NCI-H2081 treated with DMSO at 0.1 percent for 48 hours (cell line): ENCODE results near the gene UGGT1.
A peak's percentile ranks its signal among the peaks of the same experiment; 100 is the strongest.

Source experiments
- DNase-seq: peaks from one replicate; lab custom pipeline; 2025; lab: John Stamatoyannopoulos, UW

The UGGT1 gene

GRCh38 chr2:128217671-128218070, 126.7 kb downstream of the UGGT1 start:
- DNase-seq = no peak

GRCh38 chr2:128219891-128220290, 128.9 kb downstream of the UGGT1 start:
- DNase-seq = no peak

- no peak for DNase-seq
Measured at GRCh38 chr2:128227862-128228261, 136.9 kb downstream of the UGGT1 start.

GRCh38 chr2:128228894-128229293, 137.9 kb downstream of the UGGT1 start:
- DNase-seq = peak; percentile 64

- no peak for DNase-seq
Measured at GRCh38 chr2:128232965-128233789, 142.2 kb downstream of the UGGT1 start.

- DNase-seq = no peak
Measured at GRCh38 chr2:128233790-128234395, 142.9 kb downstream of the UGGT1 start.

GRCh38 chr2:128234613-128235012, 143.6 kb downstream of the UGGT1 start:
- DNase-seq = no peak

GRCh38 chr2:128235581-128235980, 144.6 kb downstream of the UGGT1 start:
- no peak for DNase-seq

GRCh38 chr2:128236491-128237035, 145.6 kb downstream of the UGGT1 start:
- DNase-seq = no peak

GRCh38 chr2:128237081-128237534, 146.1 kb downstream of the UGGT1 start:
- DNase-seq = no peak

- DNase-seq = no peak
Measured at GRCh38 chr2:128237911-128238697, 147.1 kb downstream of the UGGT1 start.

- no peak for DNase-seq
Measured at GRCh38 chr2:128241896-128242295, 150.9 kb downstream of the UGGT1 start.
